HEK293 (cell line): ENCODE data around the gene TP53I11.

ENCODE experiments used
- CTCF ChIA-PET: fragments of 350-600 bp; formaldehyde crosslinking; extraction: SDS; loops from one replicate; lab custom pipeline; 2021; ENCODE audit warnings: antibody characterized with exemption; lab: Yijun Ruan, JAX
- POLR2A ChIA-PET: fragments of 300-600 bp; formaldehyde crosslinking; extraction: SDS; loops from one replicate; lab custom pipeline; 2020; ENCODE audit warnings: antibody characterized with exemption, inconsistent platforms; lab: Yijun Ruan, JAX
- H3K27ac ChIP-seq: fragments of 200-500 bp; sonication (Bioruptor generic); 2 replicates; pipeline ENCODE4 v1.5.1; 2014; ENCODE audit warnings: low read depth, low read length, control low read depth, inconsistent platforms; ENCODE audit errors: extremely low read depth
- H3K36me3 ChIP-seq, 2 experiments: fragments of 200-500 bp in 1 of 2; sonication (Bioruptor generic) in 1 of 2; 1 replicate in 1 of 2; 2 replicates in 1 of 2; pipeline ENCODE4 v1.5.1; 2014 to 2017; ENCODE audit warnings: inconsistent platforms in 2 of 2, low read length in 2 of 2; ENCODE audit not compliant: control insufficient read depth in 2 of 2, insufficient read depth in 1 of 2
- H3K4me1 ChIP-seq: fragments of 200-500 bp; sonication (Bioruptor generic); 2 replicates; pipeline ENCODE4 v1.5.1; 2014; ENCODE audit warnings: mild to moderate bottlenecking, low read length, inconsistent platforms; ENCODE audit not compliant: control insufficient read depth, insufficient read depth
- H3K4me3 ChIP-seq: 2 replicates; pipeline ENCODE4 v1.5.1; 2011; ENCODE audit warnings: low read depth, mild to moderate bottlenecking, control low read depth, low read length, moderate library complexity
- H3K9me3 ChIP-seq: fragments of 200-500 bp; sonication (Bioruptor generic); 2 replicates; pipeline ENCODE4 v1.5.1; 2014; ENCODE audit warnings: low read depth, low read length, inconsistent platforms; ENCODE audit not compliant: control insufficient read depth, insufficient read depth
- FEZF1 ChIP-seq: fragments of 450-650 bp; formaldehyde crosslinking; IDR thresholded peaks from 2 replicates; pipeline ENCODE4 v1.5.1; 2016; ENCODE audit warnings: missing biosample characterization, missing genetic modification characterization
- GLI2 ChIP-seq: fragments of 450-650 bp; formaldehyde crosslinking; IDR thresholded peaks from 2 replicates; pipeline ENCODE4; 2017; ENCODE audit warnings: missing biosample characterization, missing genetic modification characterization, low read depth, borderline replicate concordance
- GLI4 ChIP-seq: fragments of 450-650 bp; formaldehyde crosslinking; IDR thresholded peaks from 2 replicates; pipeline ENCODE4 v1.5.1; 2016; ENCODE audit warnings: missing biosample characterization, missing genetic modification characterization
- SP2 ChIP-seq: fragments of 450-650 bp; formaldehyde crosslinking; IDR thresholded peaks from 2 replicates; pipeline ENCODE4 v1.5.1; 2016; ENCODE audit warnings: missing biosample characterization, missing genetic modification characterization
- SP3 ChIP-seq: fragments of 450-650 bp; formaldehyde crosslinking; IDR thresholded peaks from 2 replicates; pipeline ENCODE4 v1.5.1; 2016; ENCODE audit warnings: missing biosample characterization, missing genetic modification characterization
- ZBTB10 ChIP-seq: fragments of 450-650 bp; formaldehyde crosslinking; IDR thresholded peaks from 2 replicates; pipeline ENCODE4 v1.5.1; 2016; ENCODE audit warnings: missing biosample characterization, missing genetic modification characterization
- ZFHX2 ChIP-seq: fragments of 450-650 bp; formaldehyde crosslinking; conservative IDR thresholded peaks from 2 replicates; pipeline ENCODE4 v1.5.1; 2016; ENCODE audit warnings: missing biosample characterization, missing genetic modification characterization
- ZNF10 ChIP-seq: fragments of 450-650 bp; formaldehyde crosslinking; IDR thresholded peaks from 2 replicates; pipeline ENCODE4 v1.5.1; 2017; ENCODE audit warnings: missing biosample characterization, missing genetic modification characterization
- ZNF146 ChIP-seq: fragments of 450-650 bp; formaldehyde crosslinking; IDR thresholded peaks from 2 replicates; pipeline ENCODE4 v1.5.1; 2016; ENCODE audit warnings: missing biosample characterization, missing genetic modification characterization
- ZNF2 ChIP-seq: fragments of 450-650 bp; formaldehyde crosslinking; IDR thresholded peaks from 2 replicates; pipeline ENCODE4 v1.5.1; 2016; ENCODE audit warnings: missing biosample characterization, missing genetic modification characterization
- ZNF223 ChIP-seq: fragments of 450-650 bp; formaldehyde crosslinking; IDR thresholded peaks from 2 replicates; pipeline ENCODE4 v1.5.1; 2016; ENCODE audit warnings: missing biosample characterization, missing genetic modification characterization
- ZNF239 ChIP-seq: fragments of 450-650 bp; formaldehyde crosslinking; IDR thresholded peaks from 2 replicates; pipeline ENCODE4 v1.5.1; 2016; ENCODE audit warnings: missing biosample characterization, missing genetic modification characterization
- ZNF311 ChIP-seq: fragments of 450-650 bp; formaldehyde crosslinking; IDR thresholded peaks from 2 replicates; pipeline ENCODE4 v1.5.1; 2017; ENCODE audit warnings: missing biosample characterization, missing genetic modification characterization, borderline replicate concordance
- ZNF366 ChIP-seq: fragments of 450-650 bp; formaldehyde crosslinking; conservative IDR thresholded peaks from 2 replicates; pipeline ENCODE4 v1.5.1; 2016; ENCODE audit warnings: missing biosample characterization, missing genetic modification characterization
- ZNF48 ChIP-seq: fragments of 450-650 bp; formaldehyde crosslinking; IDR thresholded peaks from 2 replicates; pipeline ENCODE4 v1.5.1; 2016; ENCODE audit warnings: missing biosample characterization, missing genetic modification characterization
- ZNF501 ChIP-seq: fragments of 450-650 bp; formaldehyde crosslinking; IDR thresholded peaks from 2 replicates; pipeline ENCODE4 v1.5.1; 2016; ENCODE audit warnings: missing biosample characterization, missing genetic modification characterization
- ZNF529 ChIP-seq: fragments of 450-650 bp; formaldehyde crosslinking; IDR thresholded peaks from 2 replicates; pipeline ENCODE4 v1.5.1; 2017; ENCODE audit warnings: missing genetic modification characterization, missing biosample characterization; ENCODE audit not compliant: insufficient replicate concordance
- ZNF660 ChIP-seq: fragments of 450-650 bp; IDR thresholded peaks from 2 replicates; pipeline ENCODE4 v1.5.1; 2018; ENCODE audit warnings: missing biosample characterization, mild to moderate bottlenecking, missing genetic modification characterization
- ZNF830 ChIP-seq: fragments of 450-650 bp; IDR thresholded peaks from 2 replicates; pipeline ENCODE4 v1.5.0; 2018; ENCODE audit warnings: missing biosample characterization, missing genetic modification characterization, low read depth, mild to moderate bottlenecking, moderate library complexity
- ZSCAN5A ChIP-seq: fragments of 450-650 bp; formaldehyde crosslinking; IDR thresholded peaks from 2 replicates; pipeline ENCODE4 v1.5.1; 2016; ENCODE audit warnings: missing biosample characterization, missing genetic modification characterization
- TF ChIP-seq, protein P1 (sequence below): fragments of 450-650 bp; formaldehyde crosslinking; IDR thresholded peaks from 2 replicates; pipeline ENCODE4 v1.5.1; 2016; ENCODE audit warnings: missing biosample characterization, missing genetic modification characterization
- TF ChIP-seq, protein P2 (sequence below): fragments of 450-650 bp; formaldehyde crosslinking; IDR thresholded peaks from 2 replicates; pipeline ENCODE4 v1.5.1; 2016; ENCODE audit warnings: missing biosample characterization, missing genetic modification characterization

The TP53I11 gene

GRCh38 chr11:44939673-44940395 lies 10.8 kb downstream of the TP53I11 start:
- ChIA-PET CTCF (interaction anchor here (0.8 to 18.1 kb wide), 6 partner anchors 8 to 163 kb away, joined by 4 to 847 read pairs (median 6); no protein-coding TSS in a partner anchor), POLR2A (no interaction called here)
- TF ChIP-seq ZFHX2 (0 out of 2 replicates have a peak, but pooled peaks have one; percentile 21), ZNF311 (tag by site-specific recombination) (no peak)
- no peaks in the 10 kb centered on the region for H3K9me3 ChIP-seq
- H3K4me3 ChIP-seq, result no peak overlapping the region
- no peaks in the 10 kb centered on the region for H3K4me1 ChIP-seq
- H3K27ac ChIP-seq, result no peak overlapping the region
- H3K36me3 ChIP-seq, result peaks cover 0 to 11% of the 10 kb centered on the region in 2 experiments; a peak in 1 of 3 replicates

GRCh38 chr11:44938066-44938691 lies 12.5 kb downstream of the TP53I11 start:
- POLR2A ChIA-PET, result no interaction called here
- H3K4me1 ChIP-seq, result no peaks in the 10 kb centered on the region
- H3K36me3 ChIP-seq, result peaks cover 0 to 21% of the 10 kb centered on the region in 2 experiments; a peak in 1 of 3 replicates

More at GRCh38 chr11:44938066-44938691, 12.5 kb downstream of the TP53I11 start:
- no peak overlapping the region for H3K4me3 ChIP-seq
- TF ChIP-seq ZNF48 (tag by site-specific recombination) (no peak), ZNF2 (tag by site-specific recombination) (no peak), ZNF223 (tag by site-specific recombination) (no peak), ZNF10 (no peak), ZNF501 (no peak), GLI2 (tag by site-specific recombination) (no peak), GLI4 (tag by site-specific recombination) (no peak), ZNF366 (tag by site-specific recombination) (no peak), ZNF146 (tag by site-specific recombination) (no peak), SP2 (tag by site-specific recombination) (no peak), ZNF660 (tag by site-specific recombination) (no peak), ZNF239 (no peak), ZNF529 (tag by site-specific recombination) (no peak), SP3 (tag by site-specific recombination) (no peak), ZNF830 (tag by site-specific recombination) (no peak), FEZF1 (tag by site-specific recombination) (no peak), ZBTB10 (no peak), ZSCAN5A (tag by site-specific recombination) (no peak)
- TF ChIP-seq, protein P1, sequence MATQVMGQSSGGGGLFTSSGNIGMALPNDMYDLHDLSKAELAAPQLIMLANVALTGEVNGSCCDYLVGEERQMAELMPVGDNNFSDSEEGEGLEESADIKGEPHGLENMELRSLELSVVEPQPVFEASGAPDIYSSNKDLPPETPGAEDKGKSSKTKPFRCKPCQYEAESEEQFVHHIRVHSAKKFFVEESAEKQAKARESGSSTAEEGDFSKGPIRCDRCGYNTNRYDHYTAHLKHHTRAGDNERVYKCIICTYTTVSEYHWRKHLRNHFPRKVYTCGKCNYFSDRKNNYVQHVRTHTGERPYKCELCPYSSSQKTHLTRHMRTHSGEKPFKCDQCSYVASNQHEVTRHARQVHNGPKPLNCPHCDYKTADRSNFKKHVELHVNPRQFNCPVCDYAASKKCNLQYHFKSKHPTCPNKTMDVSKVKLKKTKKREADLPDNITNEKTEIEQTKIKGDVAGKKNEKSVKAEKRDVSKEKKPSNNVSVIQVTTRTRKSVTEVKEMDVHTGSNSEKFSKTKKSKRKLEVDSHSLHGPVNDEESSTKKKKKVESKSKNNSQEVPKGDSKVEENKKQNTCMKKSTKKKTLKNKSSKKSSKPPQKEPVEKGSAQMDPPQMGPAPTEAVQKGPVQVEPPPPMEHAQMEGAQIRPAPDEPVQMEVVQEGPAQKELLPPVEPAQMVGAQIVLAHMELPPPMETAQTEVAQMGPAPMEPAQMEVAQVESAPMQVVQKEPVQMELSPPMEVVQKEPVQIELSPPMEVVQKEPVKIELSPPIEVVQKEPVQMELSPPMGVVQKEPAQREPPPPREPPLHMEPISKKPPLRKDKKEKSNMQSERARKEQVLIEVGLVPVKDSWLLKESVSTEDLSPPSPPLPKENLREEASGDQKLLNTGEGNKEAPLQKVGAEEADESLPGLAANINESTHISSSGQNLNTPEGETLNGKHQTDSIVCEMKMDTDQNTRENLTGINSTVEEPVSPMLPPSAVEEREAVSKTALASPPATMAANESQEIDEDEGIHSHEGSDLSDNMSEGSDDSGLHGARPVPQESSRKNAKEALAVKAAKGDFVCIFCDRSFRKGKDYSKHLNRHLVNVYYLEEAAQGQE (tag by site-specific recombination), result no peak
- TF ChIP-seq, protein P2, sequence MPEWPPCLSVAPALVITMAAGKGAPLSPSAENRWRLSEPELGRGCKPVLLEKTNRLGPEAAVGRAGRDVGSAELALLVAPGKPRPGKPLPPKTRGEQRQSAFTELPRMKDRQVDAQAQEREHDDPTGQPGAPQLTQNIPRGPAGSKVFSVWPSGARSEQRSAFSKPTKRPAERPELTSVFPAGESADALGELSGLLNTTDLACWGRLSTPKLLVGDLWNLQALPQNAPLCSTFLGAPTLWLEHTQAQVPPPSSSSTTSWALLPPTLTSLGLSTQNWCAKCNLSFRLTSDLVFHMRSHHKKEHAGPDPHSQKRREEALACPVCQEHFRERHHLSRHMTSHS, result no peak
- H3K27ac ChIP-seq, result no peak overlapping the region
- CTCF ChIA-PET, result interaction anchor here (0.5 to 18.1 kb wide), 8 partner anchors 11 to 393 kb away, joined by 3 to 847 read pairs (median 3); no protein-coding TSS in a partner anchor
- no peaks in the 10 kb centered on the region for H3K9me3 ChIP-seq
